GM12891 (cell line): Measurements from ENCODE around the gene ZSCAN12.
"Not testable (repeated sequence)": the region's sequence is repeated elsewhere in the genome, so short reads cannot be mapped to it uniquely, and the experiment has no call there.

Experiments used
- DNase-seq: peaks from one replicate; pipeline ENCODE4 v3.0.0; 2011; ENCODE audit warnings: low spot score; ENCODE audit not compliant: insufficient read length
- FAIRE-seq: peaks from 2 replicates; lab custom pipeline; 2011; peaks lifted over from hg19 to GRCh38; lab: Jason Lieb, UNC
- PAX5 ChIP-seq: IDR thresholded peaks from 2 replicates; pipeline ENCODE4 v1.6.1; 2011; ENCODE audit warnings: low read length, moderate library complexity, mild to moderate bottlenecking; ENCODE audit not compliant: insufficient read depth, severe bottlenecking
- POLR2A ChIP-seq: IDR thresholded peaks from 2 replicates; pipeline ENCODE4 v1.6.1; 2011; ENCODE audit warnings: low read depth, low read length, control low read depth
- POLR2AphosphoS5 ChIP-seq: IDR thresholded peaks from 2 replicates; pipeline ENCODE4 v1.6.1; 2011; ENCODE audit warnings: low read depth, low read length, control low read depth
- POU2F2 ChIP-seq: IDR thresholded peaks from 2 replicates; pipeline ENCODE4 v1.6.1; 2011; ENCODE audit warnings: low read depth, mild to moderate bottlenecking, control low read depth, low read length, moderate library complexity
- SPI1 ChIP-seq: IDR thresholded peaks from 2 replicates; pipeline ENCODE4 v1.6.1; 2011; ENCODE audit warnings: low read depth, low read length, control low read depth
- TAF1 ChIP-seq: IDR thresholded peaks from 2 replicates; pipeline ENCODE4 v1.6.1; 2011; ENCODE audit warnings: low read depth, low read length, control low read depth

The ZSCAN12 gene

GRCh38 chr6:28371706-28372451 is 27.7 kb downstream of the ZSCAN12 start:
- no peak for TF ChIP-seq SPI1
- TF ChIP-seq PAX5, result peak; percentile 75
- FAIRE-seq, result peak; percentile 78
- no peak for DNase-seq

DNA sequence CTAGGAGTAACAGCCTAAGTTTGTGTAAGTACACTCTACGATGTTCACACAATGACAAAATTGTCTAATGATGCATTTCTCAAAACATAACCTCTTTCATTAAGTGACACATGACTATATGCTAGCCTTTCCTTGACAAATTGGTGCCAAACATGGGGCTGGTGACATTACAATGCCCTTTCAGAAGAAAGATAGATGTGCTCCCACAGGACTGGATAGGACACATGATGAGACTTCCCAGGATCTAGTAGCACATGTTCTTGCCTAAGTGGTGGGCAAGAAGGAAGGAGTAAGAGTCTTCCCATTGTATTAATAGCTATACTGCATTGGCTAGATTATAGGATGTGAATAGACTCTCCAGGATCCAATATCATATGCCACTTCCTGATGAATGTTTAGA is 28.3 kb downstream of the ZSCAN12 start:
- TF ChIP-seq POLR2AphosphoS5, result no peak
- TF ChIP-seq TAF1, result no peak
- TF ChIP-seq POU2F2, result no peak
- TF ChIP-seq SPI1, result no peak
- no peak for TF ChIP-seq POLR2A
- DNase-seq (no peak), FAIRE-seq (no peak)

- no peak for TF ChIP-seq TAF1
- no peak for TF ChIP-seq SPI1
- TF ChIP-seq POLR2A, result no peak
- TF ChIP-seq POLR2AphosphoS5, result no peak
- no peak for TF ChIP-seq PAX5
- TF ChIP-seq POU2F2, result no peak
- no peak for FAIRE-seq
- no peak for DNase-seq
Measured at GRCh38 chr6:28370440-28370839, 29.1 kb downstream of the ZSCAN12 start.

DNA sequence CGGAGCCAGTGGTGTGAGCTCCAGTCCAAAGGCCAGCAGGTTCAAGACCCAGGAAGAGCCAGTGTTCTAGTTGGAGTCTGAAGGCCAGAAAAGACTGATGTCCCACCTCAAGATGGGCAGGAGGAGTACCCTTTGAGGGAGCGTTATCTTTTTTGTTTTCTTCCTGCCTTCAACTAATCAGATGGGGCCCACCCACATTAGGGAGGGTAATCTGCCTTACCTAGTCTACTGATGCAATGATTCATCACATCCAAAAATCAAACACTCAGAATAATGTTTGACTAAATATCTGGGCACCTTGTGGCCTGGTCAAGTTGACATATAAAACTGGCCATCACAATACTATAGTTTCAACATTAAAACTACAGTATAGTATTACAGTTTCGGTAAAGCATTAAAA is 30.1 kb downstream of the ZSCAN12 start:
- FAIRE-seq, result peak; percentile 13
- no peak for TF ChIP-seq POU2F2
- DNase-seq, result no peak

- TF ChIP-seq TAF1 (no peak), SPI1 (peak; percentile 94)
- DNase-seq (peak; percentile 32), FAIRE-seq (peak; percentile 52)
Measured at GRCh38 chr6:28368522-28368921, 31.0 kb downstream of the ZSCAN12 start.

DNA sequence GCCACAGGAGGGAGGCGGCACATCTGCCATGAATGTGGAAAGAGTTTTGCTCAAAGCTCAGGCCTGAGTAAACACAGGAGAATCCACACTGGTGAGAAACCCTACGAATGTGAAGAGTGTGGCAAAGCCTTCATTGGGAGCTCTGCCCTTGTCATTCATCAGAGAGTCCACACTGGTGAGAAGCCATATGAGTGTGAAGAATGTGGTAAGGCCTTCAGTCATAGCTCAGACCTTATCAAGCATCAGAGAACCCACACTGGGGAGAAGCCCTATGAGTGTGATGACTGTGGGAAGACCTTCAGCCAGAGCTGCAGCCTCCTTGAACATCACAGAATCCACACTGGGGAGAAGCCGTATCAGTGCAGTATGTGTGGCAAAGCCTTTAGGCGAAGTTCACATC is 34.0 kb downstream of the ZSCAN12 start:
- FAIRE-seq, DNase-seq: not testable (repeated sequence)

GRCh38 chr6:28360961-28361360 is 38.6 kb downstream of the ZSCAN12 start:
- DNase-seq, result no peak
- TF ChIP-seq TAF1 (no peak), POLR2A (no peak), SPI1 (no peak), PAX5 (no peak), POU2F2 (no peak), POLR2AphosphoS5 (no peak)
- FAIRE-seq, result no peak

DNA sequence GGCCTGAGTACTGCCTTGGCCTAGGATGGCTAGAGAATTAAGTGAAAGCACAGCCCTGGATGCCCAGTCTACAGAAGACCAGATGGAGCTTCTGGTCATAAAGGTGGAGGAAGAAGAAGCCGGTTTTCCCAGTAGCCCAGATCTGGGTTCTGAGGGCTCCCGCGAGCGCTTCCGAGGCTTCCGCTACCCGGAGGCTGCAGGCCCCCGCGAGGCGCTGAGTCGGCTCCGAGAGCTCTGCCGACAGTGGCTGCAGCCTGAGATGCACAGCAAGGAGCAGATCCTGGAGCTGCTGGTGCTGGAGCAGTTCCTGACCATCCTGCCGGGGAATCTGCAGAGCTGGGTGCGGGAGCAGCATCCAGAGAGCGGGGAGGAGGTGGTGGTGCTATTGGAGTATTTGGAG is 40.0 kb downstream of the ZSCAN12 start:
- peak; percentile 65 for FAIRE-seq
- DNase-seq, result not testable (repeated sequence)

DNA sequence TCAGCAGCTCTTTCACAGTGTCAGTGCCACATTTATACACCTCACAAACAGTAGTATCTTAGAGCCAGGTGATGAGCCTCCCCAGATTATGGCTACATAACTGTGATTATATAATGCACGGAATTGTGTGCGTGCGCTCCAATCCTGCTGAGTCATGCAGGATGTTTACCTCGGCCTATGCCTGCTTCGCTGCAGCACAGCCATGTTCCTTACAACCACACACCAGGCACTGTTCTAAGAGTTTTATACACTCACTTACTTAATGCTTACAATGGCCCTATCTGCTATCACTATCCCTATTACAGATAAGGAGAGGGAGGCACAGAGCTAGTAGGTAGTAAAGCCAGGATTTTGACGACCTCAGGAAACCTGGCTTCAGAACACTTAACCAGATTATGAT is 42.5 kb downstream of the ZSCAN12 start:
- no peak for TF ChIP-seq POU2F2
- TF ChIP-seq TAF1, result no peak
- TF ChIP-seq SPI1, result no peak
- TF ChIP-seq POLR2A, result no peak
- no peak for TF ChIP-seq POLR2AphosphoS5
- no peak for TF ChIP-seq PAX5
- DNase-seq (no peak), FAIRE-seq (no peak)

DNA sequence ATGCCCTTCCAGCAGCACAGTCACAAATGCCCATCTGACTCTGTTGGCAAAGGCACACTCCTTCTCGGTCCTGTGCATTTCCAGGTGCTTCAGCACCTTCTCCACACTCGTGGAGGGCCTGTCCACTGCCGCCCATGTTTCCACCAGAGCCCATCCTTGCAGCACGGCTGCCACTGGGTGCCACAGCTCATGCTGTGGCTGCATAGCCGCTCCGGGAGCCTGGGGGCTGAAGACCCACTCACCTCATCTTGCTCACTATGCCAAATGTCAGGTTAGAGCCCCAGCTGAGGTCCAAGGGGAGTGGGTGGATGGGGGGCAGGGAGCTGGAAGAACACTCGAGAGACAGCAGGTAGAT is 42.9 kb downstream of the ZSCAN12 start:
- TF ChIP-seq POLR2AphosphoS5 (no peak), POLR2A (no peak), POU2F2 (no peak), TAF1 (no peak), PAX5 (no peak), SPI1 (no peak)

GRCh38 chr6:28355743-28356665 is 43.5 kb downstream of the ZSCAN12 start:
- no peak for DNase-seq
- FAIRE-seq, result peak; percentile 93

More for the DNA sequence above, 42.9 kb downstream of the ZSCAN12 start:
- DNase-seq (no peak), FAIRE-seq (no peak)

More at GRCh38 chr6:28355743-28356665, 43.5 kb downstream of the ZSCAN12 start:
- TF ChIP-seq POU2F2 (no peak), PAX5 (no peak), SPI1 (no peak), TAF1 (no peak)
